Erythroblast (primary cell): ENCODE data around the gene BCAR3.

Experiments used
- GATA1 ChIP-seq: IDR thresholded peaks from 2 replicates; pipeline ENCODE4 v1.6.1; 2011; ENCODE audit warnings: low read depth, mild to moderate bottlenecking, control low read depth, low read length, moderate library complexity
- POLR2A ChIP-seq: IDR thresholded peaks from 2 replicates; pipeline ENCODE4 v1.6.1; 2011; ENCODE audit warnings: mild to moderate bottlenecking, low read length

GRCh38 chr1:93667642-93668041 is 14.0 kb downstream of the BCAR3 start:
- TF ChIP-seq POLR2A (no peak), GATA1 (no peak)
